ENCODE measurements around the gene BOLA1.

BOLA1 gene

DNA sequence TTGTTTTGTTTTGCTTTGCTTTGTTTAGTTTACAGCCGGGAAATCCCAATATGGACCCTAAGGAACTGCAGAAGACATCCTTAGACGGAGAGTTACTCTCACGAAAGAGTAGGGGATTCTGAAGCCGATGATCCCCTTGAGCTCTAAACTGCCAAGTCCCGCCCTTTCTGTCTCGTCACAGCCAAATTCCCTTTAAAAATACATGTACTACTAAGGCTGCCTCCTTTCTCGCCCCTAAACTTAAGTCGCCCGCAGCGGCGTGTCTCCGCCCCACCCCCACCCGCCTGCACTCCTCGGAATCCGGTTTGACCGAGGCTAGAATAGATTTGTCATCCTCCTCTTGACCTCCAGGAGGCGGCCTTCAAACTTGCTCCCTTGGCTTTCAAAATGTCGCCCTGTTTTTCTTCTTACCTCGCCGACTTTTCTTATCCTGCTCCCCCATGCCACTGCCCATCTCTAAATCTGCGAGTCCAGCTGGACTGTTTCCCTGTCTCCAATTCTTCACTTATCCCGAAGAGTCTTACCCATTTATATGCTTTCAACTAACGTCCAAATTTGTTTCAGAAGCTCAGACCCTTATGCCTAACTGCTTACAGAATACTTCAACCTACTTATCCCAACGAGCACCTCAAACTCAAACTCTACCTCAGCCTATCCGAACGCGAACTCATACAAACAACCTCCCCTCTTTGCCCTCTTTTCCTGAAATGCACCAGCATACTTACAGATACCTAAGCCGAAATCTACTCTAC lies 10.9 kb upstream of the BOLA1 start (continued):
- TF ChIP-seq ZNF48 (tag by site-specific recombination; IDR thresholded peaks at IDR 0.05): no peak
- TF ChIP-seq HOXD13 (CRISPR knock-in tag; IDR thresholded peaks at IDR 0.05; ENCODE audit: borderline replicate concordance): no peak
- TF ChIP-seq ZNF112 (tag by site-specific recombination; IDR thresholded peaks at IDR 0.05): no peak
- TF ChIP-seq, protein P1, sequence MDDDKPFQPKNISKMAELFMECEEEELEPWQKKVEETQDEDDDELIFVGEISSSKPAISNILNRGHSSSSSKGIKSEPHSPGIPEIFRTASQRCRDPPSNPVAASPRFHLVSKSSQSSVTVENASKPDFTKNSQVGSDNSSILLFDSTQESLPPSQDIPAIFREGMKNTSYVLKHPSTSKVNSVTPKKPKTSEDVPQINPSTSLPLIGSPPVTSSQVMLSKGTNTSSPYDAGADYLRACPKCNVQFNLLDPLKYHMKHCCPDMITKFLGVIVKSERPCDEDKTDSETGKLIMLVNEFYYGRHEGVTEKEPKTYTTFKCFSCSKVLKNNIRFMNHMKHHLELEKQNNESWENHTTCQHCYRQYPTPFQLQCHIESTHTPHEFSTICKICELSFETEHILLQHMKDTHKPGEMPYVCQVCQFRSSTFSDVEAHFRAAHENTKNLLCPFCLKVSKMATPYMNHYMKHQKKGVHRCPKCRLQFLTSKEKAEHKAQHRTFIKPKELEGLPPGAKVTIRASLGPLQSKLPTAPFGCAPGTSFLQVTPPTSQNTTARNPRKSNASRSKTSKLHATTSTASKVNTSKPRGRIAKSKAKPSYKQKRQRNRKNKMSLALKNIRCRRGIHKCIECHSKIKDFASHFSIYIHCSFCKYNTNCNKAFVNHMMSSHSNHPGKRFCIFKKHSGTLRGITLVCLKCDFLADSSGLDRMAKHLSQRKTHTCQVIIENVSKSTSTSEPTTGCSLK (tag by site-specific recombination; IDR thresholded peaks at IDR 0.05): no peak
- TF ChIP-seq ZNF791 (tag by site-specific recombination; IDR thresholded peaks at IDR 0.05): no peak
- TF ChIP-seq ZNF155 (tag by site-specific recombination; IDR thresholded peaks at IDR 0.05): no peak
- TF ChIP-seq ZBTB1 (tag by site-specific recombination; IDR thresholded peaks at IDR 0.05): no peak; the same call in 1 of the 2 replicates
- TF ChIP-seq ZBTB21 (tag by site-specific recombination; IDR thresholded peaks at IDR 0.05): peak; percentile 31; the same call in 1 of the 2 replicates
- no peak for TF ChIP-seq ZFP3 (tag by site-specific recombination; IDR thresholded peaks at IDR 0.05; ENCODE audit: low read depth)
- TF ChIP-seq ZBTB6 (tag by site-specific recombination; IDR thresholded peaks at IDR 0.05): no peak
- TF ChIP-seq ZNF549 (tag by site-specific recombination; IDR thresholded peaks at IDR 0.05): no peak
- TF ChIP-seq ZNF747 (tag by site-specific recombination; IDR thresholded peaks at IDR 0.05): no peak
- TF ChIP-seq ZNF776 (tag by site-specific recombination; IDR thresholded peaks at IDR 0.05; ENCODE audit: borderline replicate concordance): no peak
- TF ChIP-seq ZFP69B (tag by site-specific recombination; IDR thresholded peaks at IDR 0.05): peak; percentile 70
- no peak for TF ChIP-seq ZFP41 (tag by site-specific recombination; IDR thresholded peaks at IDR 0.05; ENCODE audit: borderline replicate concordance)
- TF ChIP-seq PRDM2 (tag by site-specific recombination; IDR thresholded peaks at IDR 0.05; ENCODE audit: borderline replicate concordance): no peak
- TF ChIP-seq INSM2 (tag by site-specific recombination; IDR thresholded peaks at IDR 0.05): peak; percentile 63
- TF ChIP-seq HOXA7 (CRISPR knock-in tag; IDR thresholded peaks at IDR 0.05; ENCODE audit: borderline replicate concordance): no peak
- no peak for TF ChIP-seq SCRT2 (tag by site-specific recombination; IDR thresholded peaks at IDR 0.05)
- peak; percentile 69 for TF ChIP-seq KLF9 (tag by site-specific recombination; IDR thresholded peaks at IDR 0.05; ENCODE audit: low read depth)
- no peak for TF ChIP-seq REPIN1 (tag by site-specific recombination; IDR thresholded peaks at IDR 0.05; ENCODE audit: low read depth)
- peak; percentile 81; the same call in 1 of the 2 replicates for TF ChIP-seq ZFP37 (tag by site-specific recombination; IDR thresholded peaks at IDR 0.05)
- no peak for TF ChIP-seq ZNF610 (tag by site-specific recombination; IDR thresholded peaks at IDR 0.05; ENCODE audit: borderline replicate concordance)
- no peak for TF ChIP-seq ZNF426 (tag by site-specific recombination; IDR thresholded peaks at IDR 0.05)
- no peak for TF ChIP-seq ZNF843 (tag by site-specific recombination; IDR thresholded peaks at IDR 0.05)
- TF ChIP-seq ZNF600 (tag by site-specific recombination; IDR thresholded peaks at IDR 0.05): peak; percentile 59; the same call in 1 of the 2 replicates

All from HEK293 (cell line).